ENCODE measurements around the gene BRIX1. TPM values are rescaled to one million over a fixed set of nuclear protein-coding genes. Genes with fewer than 3 reads are reported as not detected.

The BRIX1 gene
- polyA plus RNA-seq, 2 of the 4 experiments (the other 2 are of a cell fraction), result 67.3 to 88.5 TPM

- CTCF ChIA-PET, result no interaction called here
- H3K4me1 ChIP-seq, result no peaks in the 10 kb centered on the region
- DNase-seq (ENCODE audit: low read depth in 1 of 2, low spot score in 1 of 2) (no peak), FAIRE-seq (no peak), ATAC-seq (no peak)
- no peak overlapping the region for H3K4me3 ChIP-seq
- TF ChIP-seq TP53 (CRISPR knock-in tag; IDR thresholded peaks at IDR 0.05) (no peak), ZNF302 (CRISPR knock-in tag; IDR thresholded peaks at IDR 0.05) (no peak), RFX5 (IDR thresholded peaks at IDR 0.05) (no peak), ESRRA (IDR thresholded peaks at IDR 0.05; ENCODE audit: borderline replicate concordance, low read length) (no peak)
- H3K27ac ChIP-seq, result no peak overlapping the region
- no peak overlapping the region for H3K4me2 ChIP-seq
- H3K9me3 ChIP-seq, result no peaks in the 10 kb centered on the region
- POLR2A ChIA-PET, result no interaction called here
Measured at GRCh38 chr5:34876275-34876674, 39.2 kb upstream of the BRIX1 start.

DNA sequence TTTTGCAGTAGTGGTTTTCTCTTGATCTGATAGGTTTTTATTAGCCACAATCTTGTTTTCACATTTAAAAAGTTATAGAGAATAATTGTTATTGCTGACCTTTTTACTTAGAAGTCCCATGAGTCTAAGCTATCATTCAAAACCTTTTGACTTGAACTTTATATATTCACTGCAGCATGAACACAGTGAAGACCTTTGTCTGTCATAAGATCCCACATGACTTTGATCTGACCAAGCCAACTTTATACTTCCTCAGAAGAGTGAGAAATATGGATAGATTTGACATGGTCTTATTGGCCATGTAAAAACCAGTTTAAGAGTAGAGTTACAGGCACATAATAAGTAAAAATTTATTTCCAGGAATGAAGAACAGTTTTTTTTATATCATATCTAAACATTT lies 34.3 kb upstream of the BRIX1 start:
- ChIA-PET CTCF (interaction anchor here (1.1 to 4.9 kb wide), 2 partner anchors 17 to 407 kb away, joined by 3 to 32 read pairs; no protein-coding TSS in a partner anchor), POLR2A (no interaction called here)
- no peak overlapping the region for H3K27ac ChIP-seq
- DNase-seq (ENCODE audit: low read depth in 1 of 2, low spot score in 1 of 2), result no peak
- no peak overlapping the region for H3K4me3 ChIP-seq
- no peak for ATAC-seq
- no peaks in the 10 kb centered on the region for H3K4me1 ChIP-seq
- FAIRE-seq, result no peak
- H3K9me3 ChIP-seq, result no peaks in the 10 kb centered on the region
- TF ChIP-seq PHF8 (IDR thresholded peaks at IDR 0.05; ENCODE audit: borderline replicate concordance, low read depth) (no peak), JUNB (IDR thresholded peaks at IDR 0.05) (no peak), RFX5 (IDR thresholded peaks at IDR 0.05) (no peak), ZSCAN20 (CRISPR knock-in tag; IDR thresholded peaks at IDR 0.05) (no peak), EHF (CRISPR knock-in tag; IDR thresholded peaks at IDR 0.05) (no peak), SMC3 (IDR thresholded peaks at IDR 0.05) (no peak), CBX2 (IDR thresholded peaks at IDR 0.05; ENCODE audit: borderline replicate concordance, low read depth) (no peak), CHD2 (IDR thresholded peaks at IDR 0.05; ENCODE audit: low read length, partially characterized antibody) (no peak), HOXB13 (CRISPR knock-in tag; IDR thresholded peaks at IDR 0.05; ENCODE audit: low read depth) (no peak), CBX8 (IDR thresholded peaks at IDR 0.05) (no peak), ZNF302 (CRISPR knock-in tag; IDR thresholded peaks at IDR 0.05) (no peak), ZC3H11A (IDR thresholded peaks at IDR 0.05) (no peak), KDM1A (IDR thresholded peaks at IDR 0.05; ENCODE audit: low read depth) (no peak)
- TF ChIP-seq, protein P1, sequence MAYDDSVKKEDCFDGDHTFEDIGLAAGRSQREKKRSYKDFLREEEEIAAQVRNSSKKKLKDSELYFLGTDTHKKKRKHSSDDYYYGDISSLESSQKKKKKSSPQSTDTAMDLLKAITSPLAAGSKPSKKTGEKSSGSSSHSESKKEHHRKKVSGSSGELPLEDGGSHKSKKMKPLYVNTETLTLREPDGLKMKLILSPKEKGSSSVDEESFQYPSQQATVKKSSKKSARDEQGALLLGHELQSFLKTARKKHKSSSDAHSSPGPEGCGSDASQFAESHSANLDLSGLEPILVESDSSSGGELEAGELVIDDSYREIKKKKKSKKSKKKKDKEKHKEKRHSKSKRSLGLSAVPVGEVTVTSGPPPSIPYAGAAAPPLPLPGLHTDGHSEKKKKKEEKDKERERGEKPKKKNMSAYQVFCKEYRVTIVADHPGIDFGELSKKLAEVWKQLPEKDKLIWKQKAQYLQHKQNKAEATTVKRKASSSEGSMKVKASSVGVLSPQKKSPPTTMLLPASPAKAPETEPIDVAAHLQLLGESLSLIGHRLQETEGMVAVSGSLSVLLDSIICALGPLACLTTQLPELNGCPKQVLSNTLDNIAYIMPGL (CRISPR knock-in tag; IDR thresholded peaks at IDR 0.05; ENCODE audit: borderline replicate concordance), result no peak
- no peak overlapping the region for H3K4me2 ChIP-seq

DNA sequence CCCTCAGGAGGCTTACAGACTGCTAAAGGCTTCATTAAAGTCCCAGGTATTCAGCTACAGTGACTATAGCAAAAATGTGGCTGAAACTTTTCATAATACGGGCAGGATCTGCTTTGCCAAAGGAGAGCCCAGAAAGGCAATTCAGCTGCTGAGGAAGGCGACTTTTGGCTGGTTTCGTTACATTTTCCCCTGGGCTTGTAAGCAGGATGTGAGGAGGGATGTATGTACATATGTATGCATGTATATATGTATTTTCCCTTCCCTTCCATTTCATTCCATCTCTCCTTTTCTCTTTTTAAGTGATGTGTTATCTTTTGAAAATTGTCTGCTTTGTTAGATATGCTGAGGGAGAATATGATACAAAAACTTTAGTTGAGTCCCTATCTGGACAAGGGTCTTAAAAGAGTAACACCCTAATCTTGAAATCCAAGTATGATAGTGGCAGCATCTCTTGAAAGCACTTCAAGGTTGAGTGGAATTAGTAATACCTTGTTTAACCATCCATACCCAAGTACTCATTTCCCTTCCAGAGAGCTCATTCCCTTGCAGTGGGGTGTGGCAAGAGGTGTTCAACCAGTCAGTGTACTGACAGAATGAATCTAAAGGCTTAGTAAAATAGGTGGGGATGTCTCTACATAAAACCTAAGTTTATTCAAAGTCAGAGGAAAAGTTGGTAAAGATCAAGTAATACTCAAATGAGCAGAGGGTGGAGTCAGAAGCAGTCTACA lies 29.0 kb upstream of the BRIX1 start:
- POLR2A ChIA-PET, result interaction anchor here (1.5 to 1.8 kb wide), 2 partner anchors 29 to 47 kb away, joined by 4 to 6 read pairs; partner anchors contain the start of genes BRIX1, RAD1 and TTC23L
- WGBS (ENCODE audit: missing lambda C conversion rate), result 56% methylated on average over 3 of the region's 3 CpGs

More for the DNA sequence above, 29.0 kb upstream of the BRIX1 start:
- H3K27ac ChIP-seq, result no peak overlapping the region
- no peak overlapping the region for H3K4me2 ChIP-seq
- CTCF ChIA-PET, result interaction anchor here (0.6 to 1.8 kb wide), 9 partner anchors 10 to 402 kb away, joined by 3 to 9 read pairs (median 4); no protein-coding TSS in a partner anchor
- TF ChIP-seq REST (IDR thresholded peaks at IDR 0.05) (no peak), HEYL (CRISPR knock-in tag; IDR thresholded peaks at IDR 0.05) (no peak), HOXB5 (CRISPR knock-in tag; IDR thresholded peaks at IDR 0.05) (no peak), HES2 (IDR thresholded peaks at IDR 0.05) (no peak), JUNB (IDR thresholded peaks at IDR 0.05) (no peak), E2F6 (IDR thresholded peaks at IDR 0.05; ENCODE audit: borderline replicate concordance, low read depth) (no peak)
- no peak for DNase-seq (ENCODE audit: low read depth in 1 of 2, low spot score in 1 of 2)
- no peak for ATAC-seq
- H3K4me1 ChIP-seq, result no peaks in the 10 kb centered on the region
- no peaks in the 10 kb centered on the region for H3K9me3 ChIP-seq
- no peak overlapping the region for H3K4me3 ChIP-seq
- no peak for FAIRE-seq
